Measurements from ENCODE around the gene CLCN7. TPM values are rescaled to one million over a fixed set of nuclear protein-coding genes. Genes with fewer than 3 reads are reported as not detected.

CLCN7 gene
- total RNA-seq (2014; rRNA removed; shearing (Covaris generic)), result 32.2 and 33.8 TPM in 2 replicates

GRCh38 chr16:1474796-1475551 lies at the start of gene CLCN7:
Gene CLCN7 (minus strand): TSS chr16:1475028. CDS start chr16:1474974, 54 bp downstream.
- Histone ChIP-seq H3K36me3 (no peaks in the 10 kb centered on the region), H3K27ac (peak within 1 kb of the TSS; percentile 81), H3K27me3 (no peaks in the 10 kb centered on the region), H3K4me3 (peak within 1 kb of the TSS; percentile 86), H3K9me3 (replicated peaks) (no peaks in the 10 kb centered on the region), H3K4me1 (no peaks in the 10 kb centered on the region)
- peak; percentile 84 to 86 for DNase-seq

- no peak overlapping the region for H3K4me3 ChIP-seq
- no peaks in the 10 kb centered on the region for H3K9me3 ChIP-seq (replicated peaks)
- H3K27ac ChIP-seq, result no peak overlapping the region
- H3K36me3 ChIP-seq, result no peaks in the 10 kb centered on the region
- H3K27me3 ChIP-seq, result no peaks in the 10 kb centered on the region
- H3K4me1 ChIP-seq, result no peaks in the 10 kb centered on the region
- DNase-seq, result no peak
Observed at GRCh38 chr16:1524366-1524765, 49.5 kb upstream of the CLCN7 start.

GRCh38 chr16:1523581-1524245 lies 48.9 kb upstream of the CLCN7 start:
- DNase-seq, result no peak
- no peaks in the 10 kb centered on the region for H3K4me1 ChIP-seq
- no peak overlapping the region for H3K27ac ChIP-seq
- no peaks in the 10 kb centered on the region for H3K9me3 ChIP-seq (replicated peaks)
- H3K36me3 ChIP-seq, result no peaks in the 10 kb centered on the region
- H3K27me3 ChIP-seq, result no peaks in the 10 kb centered on the region
- H3K4me3 ChIP-seq, result no peak overlapping the region

GRCh38 chr16:1520461-1520860 lies 45.6 kb upstream of the CLCN7 start:
- Histone ChIP-seq H3K27ac (no peak overlapping the region), H3K36me3 (no peaks in the 10 kb centered on the region), H3K9me3 (replicated peaks) (no peaks in the 10 kb centered on the region), H3K27me3 (no peaks in the 10 kb centered on the region), H3K4me3 (no peak overlapping the region), H3K4me1 (no peaks in the 10 kb centered on the region)
- no peak for DNase-seq

GRCh38 chr16:1519831-1520230 lies 45.0 kb upstream of the CLCN7 start:
- no peaks in the 10 kb centered on the region for H3K36me3 ChIP-seq
- H3K27me3 ChIP-seq, result no peaks in the 10 kb centered on the region
- no peaks in the 10 kb centered on the region for H3K4me1 ChIP-seq
- no peak for DNase-seq
- no peak overlapping the region for H3K27ac ChIP-seq
- H3K9me3 ChIP-seq (replicated peaks), result no peaks in the 10 kb centered on the region
- no peak overlapping the region for H3K4me3 ChIP-seq

GRCh38 chr16:1518626-1519135 lies 43.9 kb upstream of the CLCN7 start:
- Histone ChIP-seq H3K36me3 (no peaks in the 10 kb centered on the region), H3K4me1 (no peaks in the 10 kb centered on the region), H3K27me3 (no peaks in the 10 kb centered on the region), H3K27ac (no peak overlapping the region), H3K4me3 (no peak overlapping the region), H3K9me3 (replicated peaks) (no peaks in the 10 kb centered on the region)
- no peak for DNase-seq

- no peak overlapping the region for H3K27ac ChIP-seq
- no peak overlapping the region for H3K4me3 ChIP-seq
- peaks cover 2% of the 10 kb centered on the region; the same call in 1 of the 2 replicates for H3K36me3 ChIP-seq
- H3K4me1 ChIP-seq, result no peaks in the 10 kb centered on the region
- no peaks in the 10 kb centered on the region for H3K9me3 ChIP-seq (replicated peaks)
- H3K27me3 ChIP-seq, result no peaks in the 10 kb centered on the region
- no peak for DNase-seq
Observed at GRCh38 chr16:1514507-1514906, 39.7 kb upstream of the CLCN7 start.

GRCh38 chr16:1512774-1513173 lies 37.9 kb upstream of the CLCN7 start:
- no peak for DNase-seq
- Histone ChIP-seq H3K27ac (no peak overlapping the region), H3K4me1 (no peaks in the 10 kb centered on the region), H3K4me3 (no peak overlapping the region), H3K9me3 (replicated peaks) (no peaks in the 10 kb centered on the region), H3K27me3 (no peaks in the 10 kb centered on the region), H3K36me3 (peaks cover 13% of the 10 kb centered on the region)

GRCh38 chr16:1511662-1512569 lies 37.1 kb upstream of the CLCN7 start:
- peaks cover 17% of the 10 kb centered on the region for H3K36me3 ChIP-seq
- no peak overlapping the region for H3K4me3 ChIP-seq
- no peaks in the 10 kb centered on the region for H3K4me1 ChIP-seq
- H3K27me3 ChIP-seq, result no peaks in the 10 kb centered on the region
- H3K9me3 ChIP-seq (replicated peaks), result no peaks in the 10 kb centered on the region
- no peak overlapping the region for H3K27ac ChIP-seq
- no peak for DNase-seq

- Histone ChIP-seq H3K27me3 (no peaks in the 10 kb centered on the region), H3K4me1 (no peaks in the 10 kb centered on the region)
- no peak for DNase-seq
Observed at GRCh38 chr16:1510941-1511351, 36.1 kb upstream of the CLCN7 start.

GRCh38 chr16:1510272-1510671 lies 35.4 kb upstream of the CLCN7 start:
- Histone ChIP-seq H3K36me3 (peaks cover 17% of the 10 kb centered on the region), H3K4me3 (no peak overlapping the region), H3K9me3 (replicated peaks) (no peaks in the 10 kb centered on the region), H3K27ac (no peak overlapping the region), H3K27me3 (no peaks in the 10 kb centered on the region), H3K4me1 (no peaks in the 10 kb centered on the region)
- DNase-seq, result no peak

More at GRCh38 chr16:1510941-1511351, 36.1 kb upstream of the CLCN7 start:
- Histone ChIP-seq H3K4me3 (no peak overlapping the region), H3K9me3 (replicated peaks) (no peaks in the 10 kb centered on the region), H3K36me3 (peaks cover 17% of the 10 kb centered on the region), H3K27ac (no peak overlapping the region)

- Histone ChIP-seq H3K4me3 (no peak overlapping the region), H3K27me3 (no peaks in the 10 kb centered on the region), H3K9me3 (replicated peaks) (no peaks in the 10 kb centered on the region), H3K27ac (no peak overlapping the region), H3K36me3 (peaks cover 20% of the 10 kb centered on the region), H3K4me1 (no peaks in the 10 kb centered on the region)
- DNase-seq, result no peak
Observed at GRCh38 chr16:1509307-1510221, 34.7 kb upstream of the CLCN7 start.

- Histone ChIP-seq H3K9me3 (replicated peaks) (no peaks in the 10 kb centered on the region), H3K27ac (no peak overlapping the region), H3K27me3 (no peaks in the 10 kb centered on the region)
Observed at GRCh38 chr16:1508494-1509187, 33.8 kb upstream of the CLCN7 start.

More at GRCh38 chr16:1508494-1509187, 33.8 kb upstream of the CLCN7 start:
- no peak overlapping the region for H3K4me3 ChIP-seq
- no peaks in the 10 kb centered on the region for H3K4me1 ChIP-seq
- H3K36me3 ChIP-seq, result peaks cover 23% of the 10 kb centered on the region
- no peak for DNase-seq
